HepG2 (cell line): ENCODE data around the gene P3H3. TPM values are rescaled to one million over a fixed set of nuclear protein-coding genes. Genes with fewer than 3 reads are reported as not detected.

Experiments
- CREB1 ChIP-seq, 2 experiments: fragments of 450-650 bp in 1 of 2; IDR thresholded peaks; 2 replicates each; pipeline ENCODE4 v1.6.1; 2016 to 2017; ENCODE audit warnings: control low read depth in 1 of 2, mild to moderate bottlenecking in 1 of 2, missing compliant biosample characterization in 1 of 2, missing genetic modification characterization in 1 of 2
- HINFP ChIP-seq: sonication (generic); formaldehyde crosslinking; IDR thresholded peaks from 2 replicates; pipeline ENCODE4 v1.4.0; 2020; ENCODE audit warnings: low read depth, mild to moderate bottlenecking, missing genetic modification reagents
- IRF9 ChIP-seq: sonication (generic); formaldehyde crosslinking; IDR thresholded peaks from 2 replicates; pipeline ENCODE4 v1.8.0; 2022; ENCODE audit warnings: missing genetic modification reagents, mild to moderate bottlenecking, borderline replicate concordance
- KDM2A ChIP-seq: sonication (generic); formaldehyde crosslinking; IDR thresholded peaks from 2 replicates; pipeline ENCODE4 v1.4.0; 2020; ENCODE audit warnings: low read depth, missing genetic modification reagents, borderline replicate concordance
- KDM5B ChIP-seq: sonication (generic); formaldehyde crosslinking; IDR thresholded peaks from 2 replicates; pipeline ENCODE4 v1.4.0; 2020; ENCODE audit warnings: missing genetic modification reagents, mild to moderate bottlenecking, borderline replicate concordance
- KDM6A ChIP-seq: IDR thresholded peaks from 2 replicates; pipeline ENCODE4 v1.6.1; 2016; ENCODE audit warnings: low read depth
- PHF8 ChIP-seq: sonication (generic); formaldehyde crosslinking; IDR thresholded peaks from 2 replicates; pipeline ENCODE4 v1.5.0; 2020; ENCODE audit warnings: missing genetic modification reagents
- RAD51 ChIP-seq: fragments of 450-650 bp; IDR thresholded peaks from 2 replicates; pipeline ENCODE4 v1.6.1; 2016; ENCODE audit warnings: borderline replicate concordance
- SP2 ChIP-seq: sonication (generic); formaldehyde crosslinking; IDR thresholded peaks from 2 replicates; pipeline ENCODE4 v1.5.1; 2020; ENCODE audit warnings: mild to moderate bottlenecking, missing genetic modification reagents
- ZBTB38 ChIP-seq: sonication (generic); formaldehyde crosslinking; IDR thresholded peaks from 2 replicates; pipeline ENCODE4 v1.5.1; 2020; ENCODE audit warnings: mild to moderate bottlenecking, missing genetic modification reagents
- ZNF10 ChIP-seq: sonication (generic); formaldehyde crosslinking; IDR thresholded peaks from 2 replicates; pipeline ENCODE4 v1.4.0; 2020; ENCODE audit warnings: mild to moderate bottlenecking, low read depth, missing genetic modification reagents, borderline replicate concordance
- ZNF12 ChIP-seq: sonication (generic); formaldehyde crosslinking; IDR thresholded peaks from 2 replicates; pipeline ENCODE4 v1.5.0; 2020; ENCODE audit warnings: missing genetic modification reagents
- ZNF337 ChIP-seq: sonication (generic); formaldehyde crosslinking; IDR thresholded peaks from 2 replicates; pipeline ENCODE4 v1.5.1; 2020; ENCODE audit warnings: missing genetic modification reagents, low read depth, mild to moderate bottlenecking, borderline replicate concordance
- ZNF496 ChIP-seq: sonication (generic); formaldehyde crosslinking; IDR thresholded peaks from 2 replicates; pipeline ENCODE4 v1.8.1; 2023; ENCODE audit warnings: mild to moderate bottlenecking, moderate library complexity, missing genetic modification reagents; ENCODE audit not compliant: insufficient replicate concordance
- ZNF543 ChIP-seq: sonication (generic); formaldehyde crosslinking; IDR thresholded peaks from 2 replicates; pipeline ENCODE4 v1.4.0; 2020; ENCODE audit warnings: mild to moderate bottlenecking, missing genetic modification reagents
- ZNF589 ChIP-seq: sonication (generic); formaldehyde crosslinking; conservative IDR thresholded peaks from 2 replicates; pipeline ENCODE4 v1.8.0; 2022; ENCODE audit warnings: mild to moderate bottlenecking, moderate library complexity, missing genetic modification reagents
- ZNF749 ChIP-seq: sonication (generic); formaldehyde crosslinking; IDR thresholded peaks from 2 replicates; pipeline ENCODE4 v1.8.0; 2022; ENCODE audit warnings: mild to moderate bottlenecking, missing genetic modification reagents, moderate library complexity, borderline replicate concordance
- polyA plus RNA-seq, 8 experiments: library from polyadenylated mRNA; depleted of rRNA in 3 of 8; stranded (reverse) in 7 of 8; unstranded in 1 of 8; fragments of >200 nt; fragmentation: Illumina TruSeq in 4 of 8; extraction: Trizol in 4 of 8; gene quantifications; 2 replicates each; pipeline versions ENCODE4 v1.2.1 to v1.2.3, GENCODE V29; 2011 to 2016; ENCODE audit warnings: low read depth in 4 of 8, missing spikeins in 1 of 8, mixed read lengths in 1 of 8; ENCODE audit not compliant: insufficient read depth in 1 of 8
- total RNA-seq, 5 experiments: library from RNA; depleted of rRNA; stranded (reverse); fragments of >200 nt; fragmentation: Illumina TruSeq; extraction: Trizol; gene quantifications; 2 replicates each; pipeline ENCODE4 v1.2.3, GENCODE V29; 2016; ENCODE audit warnings: low read depth in 1 of 5
- TF ChIP-seq, protein P1 (sequence below): sonication (generic); formaldehyde crosslinking; IDR thresholded peaks from 2 replicates; pipeline ENCODE4 v1.5.1; 2020; ENCODE audit warnings: mild to moderate bottlenecking, missing genetic modification reagents, borderline replicate concordance
- TF ChIP-seq, protein P2 (sequence below): sonication (generic); formaldehyde crosslinking; IDR thresholded peaks from 2 replicates; pipeline ENCODE4 v1.8.1; 2022; ENCODE audit warnings: mild to moderate bottlenecking, missing genetic modification reagents

P3H3 gene
- total and polyA plus RNA-seq, 2 of the 13 experiments (the other 11 are each of a cell fraction or from before 2014, with no cell fraction given) = 20.1 to 20.5 TPM

GRCh38 chr12:6828781-6829535 lies 751 bp downstream of the P3H3 start (continued):
- TF ChIP-seq ZNF337 (CRISPR knock-in tag) = no peak
- no peak for TF ChIP-seq ZNF589 (CRISPR knock-in tag)
- TF ChIP-seq HINFP (CRISPR knock-in tag) = 0 out of 2 replicates have a peak, but pooled peaks have one; percentile 48
- TF ChIP-seq KDM2A (CRISPR knock-in tag) = peak; percentile 55
- no peak for TF ChIP-seq ZNF10 (CRISPR knock-in tag)
- TF ChIP-seq ZNF749 (CRISPR knock-in tag) = no peak
- peak; percentile 7; the same call in 1 of the 2 replicates for TF ChIP-seq CREB1 (IDR thresholded peaks at IDR 0.05)
- TF ChIP-seq CREB1 (CRISPR knock-in tag; IDR thresholded peaks at IDR 0.05) = no peak
- TF ChIP-seq PHF8 = peak; percentile 68; the same call in 1 of the 2 replicates
- no peak for TF ChIP-seq ZNF12 (CRISPR knock-in tag)
- TF ChIP-seq, protein P1, sequence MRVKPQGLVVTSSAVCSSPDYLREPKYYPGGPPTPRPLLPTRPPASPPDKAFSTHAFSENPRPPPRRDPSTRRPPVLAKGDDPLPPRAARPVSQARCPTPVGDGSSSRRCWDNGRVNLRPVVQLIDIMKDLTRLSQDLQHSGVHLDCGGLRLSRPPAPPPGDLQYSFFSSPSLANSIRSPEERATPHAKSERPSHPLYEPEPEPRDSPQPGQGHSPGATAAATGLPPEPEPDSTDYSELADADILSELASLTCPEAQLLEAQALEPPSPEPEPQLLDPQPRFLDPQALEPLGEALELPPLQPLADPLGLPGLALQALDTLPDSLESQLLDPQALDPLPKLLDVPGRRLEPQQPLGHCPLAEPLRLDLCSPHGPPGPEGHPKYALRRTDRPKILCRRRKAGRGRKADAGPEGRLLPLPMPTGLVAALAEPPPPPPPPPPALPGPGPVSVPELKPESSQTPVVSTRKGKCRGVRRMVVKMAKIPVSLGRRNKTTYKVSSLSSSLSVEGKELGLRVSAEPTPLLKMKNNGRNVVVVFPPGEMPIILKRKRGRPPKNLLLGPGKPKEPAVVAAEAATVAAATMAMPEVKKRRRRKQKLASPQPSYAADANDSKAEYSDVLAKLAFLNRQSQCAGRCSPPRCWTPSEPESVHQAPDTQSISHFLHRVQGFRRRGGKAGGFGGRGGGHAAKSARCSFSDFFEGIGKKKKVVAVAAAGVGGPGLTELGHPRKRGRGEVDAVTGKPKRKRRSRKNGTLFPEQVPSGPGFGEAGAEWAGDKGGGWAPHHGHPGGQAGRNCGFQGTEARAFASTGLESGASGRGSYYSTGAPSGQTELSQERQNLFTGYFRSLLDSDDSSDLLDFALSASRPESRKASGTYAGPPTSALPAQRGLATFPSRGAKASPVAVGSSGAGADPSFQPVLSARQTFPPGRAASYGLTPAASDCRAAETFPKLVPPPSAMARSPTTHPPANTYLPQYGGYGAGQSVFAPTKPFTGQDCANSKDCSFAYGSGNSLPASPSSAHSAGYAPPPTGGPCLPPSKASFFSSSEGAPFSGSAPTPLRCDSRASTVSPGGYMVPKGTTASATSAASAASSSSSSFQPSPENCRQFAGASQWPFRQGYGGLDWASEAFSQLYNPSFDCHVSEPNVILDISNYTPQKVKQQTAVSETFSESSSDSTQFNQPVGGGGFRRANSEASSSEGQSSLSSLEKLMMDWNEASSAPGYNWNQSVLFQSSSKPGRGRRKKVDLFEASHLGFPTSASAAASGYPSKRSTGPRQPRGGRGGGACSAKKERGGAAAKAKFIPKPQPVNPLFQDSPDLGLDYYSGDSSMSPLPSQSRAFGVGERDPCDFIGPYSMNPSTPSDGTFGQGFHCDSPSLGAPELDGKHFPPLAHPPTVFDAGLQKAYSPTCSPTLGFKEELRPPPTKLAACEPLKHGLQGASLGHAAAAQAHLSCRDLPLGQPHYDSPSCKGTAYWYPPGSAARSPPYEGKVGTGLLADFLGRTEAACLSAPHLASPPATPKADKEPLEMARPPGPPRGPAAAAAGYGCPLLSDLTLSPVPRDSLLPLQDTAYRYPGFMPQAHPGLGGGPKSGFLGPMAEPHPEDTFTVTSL (CRISPR knock-in tag) = 0 out of 2 replicates have a peak, but pooled peaks have one; percentile 55
- TF ChIP-seq RAD51 = no peak
- no peak for TF ChIP-seq KDM6A (CRISPR knock-in tag)
- TF ChIP-seq, protein P2, sequence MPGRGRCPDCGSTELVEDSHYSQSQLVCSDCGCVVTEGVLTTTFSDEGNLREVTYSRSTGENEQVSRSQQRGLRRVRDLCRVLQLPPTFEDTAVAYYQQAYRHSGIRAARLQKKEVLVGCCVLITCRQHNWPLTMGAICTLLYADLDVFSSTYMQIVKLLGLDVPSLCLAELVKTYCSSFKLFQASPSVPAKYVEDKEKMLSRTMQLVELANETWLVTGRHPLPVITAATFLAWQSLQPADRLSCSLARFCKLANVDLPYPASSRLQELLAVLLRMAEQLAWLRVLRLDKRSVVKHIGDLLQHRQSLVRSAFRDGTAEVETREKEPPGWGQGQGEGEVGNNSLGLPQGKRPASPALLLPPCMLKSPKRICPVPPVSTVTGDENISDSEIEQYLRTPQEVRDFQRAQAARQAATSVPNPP (CRISPR knock-in tag) = no peak
- no peak for TF ChIP-seq IRF9
- peak; percentile 70 for TF ChIP-seq KDM5B (CRISPR knock-in tag)
- TF ChIP-seq ZNF543 (CRISPR knock-in tag) = peak; percentile 55; the same call in 1 of the 2 replicates
- no peak for TF ChIP-seq ZNF496
- 0 out of 2 replicates have a peak, but pooled peaks have one; percentile 24 for TF ChIP-seq ZBTB38
- 0 out of 2 replicates have a peak, but pooled peaks have one; percentile 18 for TF ChIP-seq SP2 (CRISPR knock-in tag)
